T47D (cell line): ENCODE results near the gene BOD1L2.

ENCODE experiments used
- DNase-seq, 2 experiments: peaks; one replicate each; pipeline versions ENCODE4 v3.0.0 to v3.0.0-alpha.2; 2011 to 2012; ENCODE audit warnings: low read depth in 1 of 2, low spot score in 1 of 2
- JUND ChIP-seq: IDR thresholded peaks from 2 replicates; pipeline ENCODE4 v1.6.1; 2012; ENCODE audit warnings: low read depth
- in situ Hi-C: cut with HindIII; loops from 2 replicates; pipeline ENCODE4 v1.10.0; 2016; ENCODE audit warnings: low sequenced_read_pairs, low pct_unique_long_range_greater_than_20kb

BOD1L2 gene

DNA sequence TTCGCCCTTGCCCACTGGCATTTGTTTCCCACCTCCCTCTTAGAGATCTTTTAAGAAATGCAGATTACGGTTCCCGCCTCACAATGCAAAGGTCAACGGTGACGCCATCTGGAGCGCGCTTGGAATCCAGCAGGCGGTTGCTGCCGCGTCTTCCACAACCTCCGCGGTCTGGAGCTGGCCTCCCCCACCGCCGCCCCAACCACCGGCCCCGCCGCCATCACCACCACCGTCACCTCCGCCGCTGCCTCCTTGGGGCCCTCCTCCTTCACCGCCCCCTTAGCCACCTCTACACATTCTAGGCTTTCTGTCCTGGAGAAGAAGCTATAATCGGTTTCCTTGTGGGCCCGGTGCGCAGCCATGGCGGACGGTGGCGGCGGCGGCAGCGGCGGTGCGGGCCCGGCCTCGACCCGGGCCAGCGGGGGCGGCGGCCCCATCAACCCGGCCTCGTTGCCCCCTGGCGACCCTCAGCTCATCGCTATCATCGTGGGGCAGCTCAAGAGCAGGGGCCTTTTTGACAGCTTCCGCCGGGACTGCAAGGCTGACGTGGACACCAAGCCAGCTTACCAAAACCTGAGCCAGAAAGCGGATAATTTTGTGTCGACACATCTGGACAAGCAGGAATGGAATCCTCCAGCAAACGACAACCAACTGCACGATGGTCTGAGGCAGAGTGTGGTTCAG lies at the start of gene BOD1L2:
Gene BOD1L2, plus strand, starts transcription at position 132 of the 681 bp plus-strand sequence. Its CDS starts 226 bp downstream, at position 358.
- no peak for TF ChIP-seq JUND
- in situ Hi-C loops = no loop called here

DNA sequence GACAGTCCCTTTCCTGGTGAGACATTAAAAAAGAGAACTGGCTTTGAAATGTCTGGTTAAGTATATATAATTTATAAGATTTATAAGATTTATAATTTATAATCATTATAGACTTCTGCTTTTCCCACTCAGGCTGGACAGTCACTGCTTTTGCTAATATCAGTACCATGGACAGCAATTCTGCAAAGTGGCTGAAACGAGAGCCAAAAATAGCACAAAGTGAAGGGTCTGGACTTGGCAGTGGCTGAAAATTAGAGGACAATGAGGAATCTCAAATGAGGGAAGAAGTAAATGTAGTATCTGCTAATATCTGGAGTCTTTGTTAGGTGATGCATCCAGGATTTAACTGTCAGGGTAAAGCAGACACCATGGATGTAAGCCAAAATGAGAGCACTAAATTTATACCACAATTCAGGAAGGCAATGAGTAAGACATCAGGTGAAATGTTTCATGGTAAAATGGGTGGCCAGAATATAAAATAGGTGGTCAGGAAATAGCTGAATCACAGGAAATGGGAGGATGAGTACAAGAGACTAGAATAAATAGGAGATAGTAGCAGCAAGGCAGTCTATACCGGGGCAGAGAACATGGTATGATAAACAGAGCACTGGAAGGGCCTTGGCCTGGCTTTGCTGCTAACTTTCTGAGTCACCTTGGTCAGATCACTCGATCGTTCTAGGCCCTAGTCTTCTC lies 39.6 kb upstream of the BOD1L2 start:
- DNase-seq = peak; percentile 21 to 47
- in situ Hi-C loops = no loop called here
- TF ChIP-seq JUND = no peak

More for the DNA sequence above, at the start of gene BOD1L2:
- no peak for DNase-seq

GRCh38 chr18:57110290-57110689 lies 36.6 kb upstream of the BOD1L2 start:
- in situ Hi-C loops = no loop called here
- no peak for TF ChIP-seq JUND
- no peak for DNase-seq

DNA sequence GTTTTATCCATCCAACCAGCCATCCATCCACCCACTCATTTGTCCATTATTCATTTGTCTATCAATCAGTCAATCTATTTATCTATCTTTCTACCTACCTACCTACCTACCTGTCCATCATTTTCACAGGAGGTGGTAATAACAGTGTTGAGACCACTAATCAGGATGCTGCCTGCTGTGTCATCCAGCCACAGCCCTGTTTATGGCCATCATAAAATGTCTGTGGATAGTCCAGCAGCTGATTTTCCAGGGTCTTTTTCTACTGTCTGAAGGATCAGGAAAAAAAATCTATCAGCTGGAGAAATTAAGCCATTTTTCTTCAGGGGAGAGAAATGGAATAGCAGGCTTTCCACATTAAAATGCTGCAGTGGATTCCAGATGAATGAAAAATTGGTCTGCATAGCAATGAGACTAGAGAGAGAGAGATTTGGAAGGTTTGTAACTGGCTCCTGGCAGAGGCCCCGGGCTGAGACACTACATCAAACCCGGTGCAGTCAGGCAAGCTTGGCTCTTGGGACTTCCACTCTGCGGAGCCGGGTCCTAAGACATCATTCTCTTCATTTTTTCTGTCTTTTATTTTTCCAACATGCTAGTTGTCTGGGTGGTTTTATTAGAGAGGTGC lies 33.0 kb upstream of the BOD1L2 start:
- DNase-seq = no peak
- in situ Hi-C loops = no loop called here
- TF ChIP-seq JUND = no peak

- no peak for TF ChIP-seq JUND
- in situ Hi-C loops = no loop called here
- DNase-seq = no peak
Measured at GRCh38 chr18:57116598-57117132, 30.2 kb upstream of the BOD1L2 start.

DNA sequence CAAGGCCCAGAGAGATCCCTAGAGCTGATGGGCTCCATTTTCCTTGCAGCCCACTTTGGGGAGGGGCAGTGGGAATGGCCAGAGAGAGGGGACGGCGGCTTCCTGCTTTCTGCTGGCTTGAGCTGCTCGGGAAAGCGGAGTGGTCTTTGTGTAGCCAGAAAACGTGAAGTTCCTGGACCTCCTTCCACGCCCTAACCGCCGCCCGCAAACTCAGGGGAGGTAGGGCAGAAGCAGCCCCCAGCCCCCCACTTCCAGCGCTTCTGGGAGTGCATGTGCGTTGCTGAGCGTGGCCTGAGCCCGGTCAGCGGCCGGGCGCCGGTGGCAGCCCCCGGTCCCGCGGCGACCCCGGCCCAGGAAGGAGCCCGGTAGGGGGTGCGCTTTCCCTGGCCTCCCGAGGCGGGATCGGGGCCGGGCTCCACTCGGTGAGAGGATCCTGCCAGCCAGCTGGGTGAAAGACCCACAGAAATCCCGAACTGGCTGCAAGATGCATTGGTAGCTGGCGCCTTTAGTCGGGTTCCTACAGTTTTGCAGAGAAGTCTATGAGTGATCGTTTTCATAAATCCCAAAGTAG lies 25.3 kb upstream of the BOD1L2 start:
- TF ChIP-seq JUND = no peak
- no peak for DNase-seq
- in situ Hi-C loops = no loop called here

DNA sequence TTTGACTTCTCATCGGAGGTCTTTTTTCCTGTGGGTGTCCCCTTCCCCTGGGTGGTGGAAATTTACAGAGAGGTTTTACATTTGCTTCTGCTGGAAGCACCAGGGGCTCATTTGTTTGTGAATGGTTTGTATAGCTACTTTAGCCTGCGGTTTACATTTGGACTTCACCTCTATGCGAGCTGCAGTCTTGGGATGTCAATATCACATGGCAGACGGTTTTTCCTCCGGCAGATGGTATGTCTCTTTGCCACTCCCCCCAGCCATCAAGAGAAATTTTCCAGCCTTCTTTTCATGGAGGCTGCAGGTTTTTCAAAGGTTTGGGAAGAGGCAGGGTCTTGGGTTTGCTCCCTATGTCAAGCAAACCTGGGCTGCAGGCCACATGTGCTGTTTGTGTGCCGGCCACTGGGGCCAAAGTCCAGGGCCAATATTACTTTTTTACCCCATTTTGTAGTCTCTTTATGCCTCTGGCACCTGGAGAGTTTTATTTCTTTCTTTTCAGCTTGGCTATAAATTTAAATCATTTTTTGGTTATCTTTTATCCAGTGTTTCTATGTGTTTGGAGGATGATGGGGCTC lies 23.9 kb upstream of the BOD1L2 start:
- no peak for TF ChIP-seq JUND
- DNase-seq = no peak
- in situ Hi-C loops = no loop called here

DNA sequence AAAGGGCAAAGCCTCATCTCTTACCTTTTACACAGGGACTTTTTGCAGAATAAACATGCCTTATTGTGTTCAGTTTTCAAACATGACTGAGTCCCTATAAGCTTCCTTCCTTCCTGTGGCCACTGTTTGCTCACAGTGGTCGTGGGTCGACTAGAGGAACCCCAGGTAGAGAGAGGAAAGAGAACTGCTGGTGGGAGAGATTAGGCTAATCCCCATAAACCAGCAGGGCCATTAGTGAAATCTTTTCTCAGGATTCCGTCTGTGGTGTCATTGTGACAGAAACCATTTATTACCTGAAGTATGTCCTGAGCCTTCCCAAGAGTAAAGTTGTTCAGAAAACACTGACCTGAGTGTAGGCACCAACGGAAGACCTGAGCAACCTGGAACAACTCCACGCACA lies 21.3 kb upstream of the BOD1L2 start:
- in situ Hi-C loops = no loop called here
- DNase-seq = no peak
- TF ChIP-seq JUND = no peak

- peak in 1 of 2 experiments; percentile 17 for DNase-seq
- in situ Hi-C loops = no loop called here
- TF ChIP-seq JUND = no peak
Measured at GRCh38 chr18:57128220-57128932, 18.5 kb upstream of the BOD1L2 start.

DNA sequence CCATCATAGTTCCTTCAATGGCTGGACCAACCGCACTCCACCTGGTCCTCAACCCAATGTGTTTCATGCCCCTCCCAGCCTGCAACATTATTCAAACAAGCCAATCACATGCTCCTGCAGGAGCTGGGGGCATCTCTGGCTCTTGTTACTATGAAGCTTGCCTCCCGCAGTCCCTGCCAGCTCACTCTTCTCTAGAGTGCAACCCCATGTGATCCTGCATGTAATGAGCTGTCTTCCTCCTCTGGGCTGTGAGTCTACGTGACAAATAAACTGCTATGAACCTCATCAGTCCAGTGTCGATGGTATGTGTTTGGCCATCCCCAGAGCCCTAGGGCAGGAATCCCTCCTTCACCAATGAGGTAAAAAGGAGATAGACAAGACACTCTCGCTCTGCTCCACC lies 15.8 kb upstream of the BOD1L2 start:
- in situ Hi-C loops = no loop called here
- DNase-seq = no peak
- no peak for TF ChIP-seq JUND

GRCh38 chr18:57131782-57132181 lies 15.1 kb upstream of the BOD1L2 start:
- in situ Hi-C loops = no loop called here
- no peak for DNase-seq
- TF ChIP-seq JUND = no peak

GRCh38 chr18:57134618-57135135 lies 12.2 kb upstream of the BOD1L2 start:
- in situ Hi-C loops = no loop called here
- TF ChIP-seq JUND = no peak
- DNase-seq = no peak
